CD14-positive monocyte (primary cell): Measurements from ENCODE around the gene PIP5K1C. TPM values are rescaled to one million over a fixed set of nuclear protein-coding genes. Genes with fewer than 3 reads are reported as not detected.
A peak's percentile ranks its signal among the peaks of the same experiment; 100 is the strongest.

Source experiments
- DNase-seq, 3 donors: peaks; one replicate each; pipeline ENCODE4 v3.0.0-alpha.2; 2011 to 2022
- H2AFZ ChIP-seq: 2 replicates; pipeline ENCODE4 v1.6.0; 2012; ENCODE audit warnings: mild to moderate bottlenecking, low read depth, low read length, inconsistent platforms; ENCODE audit not compliant: insufficient read depth, poor library complexity, severe bottlenecking
- H3K27ac ChIP-seq, 2 donors: 1 replicate in 1 of 2; 2 replicates in 1 of 2; pipeline ENCODE4 v1.5.1; 2012 to 2013; ENCODE audit warnings: low read length in 2 of 2, control low read depth in 1 of 2, inconsistent platforms in 1 of 2, low read depth in 1 of 2, mild to moderate bottlenecking in 1 of 2
- H3K27me3 ChIP-seq, 2 donors: one replicate each; pipeline versions ENCODE4 v1.6.0 to v1.6.1; 2011 to 2013; ENCODE audit warnings: low read length in 2 of 2; ENCODE audit not compliant: control insufficient read depth in 2 of 2, insufficient read depth in 2 of 2
- H3K36me3 ChIP-seq, 2 donors: replicated peaks in 1 of 2; 1 replicate in 1 of 2; 2 replicates in 1 of 2; pipeline versions ENCODE4 v1.5.1 to v1.6.1; 2012 to 2013; ENCODE audit warnings: low read length in 2 of 2, control low read depth in 1 of 2, inconsistent platforms in 1 of 2, mild to moderate bottlenecking in 1 of 2; ENCODE audit not compliant: insufficient read depth in 2 of 2, control insufficient read depth in 1 of 2
- H3K4me1 ChIP-seq, 2 donors: 1 replicate in 1 of 2; 2 replicates in 1 of 2; pipeline versions ENCODE4 v1.5.1 to v1.6.1; 2012 to 2013; ENCODE audit warnings: low read length in 2 of 2, control low read depth in 1 of 2, inconsistent platforms in 1 of 2, mild to moderate bottlenecking in 1 of 2, moderate library complexity in 1 of 2; ENCODE audit not compliant: insufficient read depth in 2 of 2, control insufficient read depth in 1 of 2
- H3K4me2 ChIP-seq: replicated peaks from 2 replicates; pipeline ENCODE3; 2012; ENCODE audit warnings: low read length, moderate library complexity, mild to moderate bottlenecking; ENCODE audit not compliant: poor library complexity, severe bottlenecking; ENCODE audit errors: extremely low read depth
- H3K4me3 ChIP-seq, 3 experiments: fragments of 200-600 bp in 1 of 3; sonication (generic) in 1 of 3; replicated peaks in 1 of 3; 1 replicate in 2 of 3; 2 replicates in 1 of 3; pipeline ENCODE4 v1.5.1; 2011 to 2013; ENCODE audit warnings: low read length in 3 of 3, mild to moderate bottlenecking in 3 of 3, control low read depth in 2 of 3, low read depth in 2 of 3, inconsistent platforms in 1 of 3, moderate library complexity in 1 of 3
- H3K79me2 ChIP-seq: 2 replicates; pipeline ENCODE4 v1.6.0; 2012; ENCODE audit warnings: mild to moderate bottlenecking, control low read depth, inconsistent platforms, low read length, moderate library complexity; ENCODE audit not compliant: insufficient read depth
- H3K9ac ChIP-seq: 2 replicates; pipeline ENCODE4 v1.6.0; 2017; ENCODE audit warnings: low read length, mild to moderate bottlenecking; ENCODE audit not compliant: insufficient read depth, poor library complexity, severe bottlenecking
- H3K9me3 ChIP-seq, 2 donors: replicated peaks in 1 of 2; 1 replicate in 1 of 2; 2 replicates in 1 of 2; pipeline versions ENCODE4 v1.5.1 to v1.6.1; 2012 to 2013; ENCODE audit warnings: low read length in 2 of 2, control low read depth in 1 of 2; ENCODE audit not compliant: control insufficient read depth in 1 of 2, insufficient read depth in 1 of 2
- H4K20me1 ChIP-seq: 2 replicates; pipeline ENCODE4 v1.6.0; 2012; ENCODE audit warnings: mild to moderate bottlenecking, low read length, control low read depth, moderate library complexity; ENCODE audit not compliant: insufficient read depth
- H3K27ac Mint-ChIP-seq, 7 donors: one replicate each; pipeline ENCODE4 v1.8.0; 2020; ENCODE audit warnings: mild to moderate bottlenecking in 7 of 7, mixed read lengths in 7 of 7, moderate library complexity in 6 of 7, inconsistent platforms in 2 of 7
- H3K27me3 Mint-ChIP-seq, 3 donors: one replicate each; pipeline ENCODE4 v1.8.0; 2021 to 2022; ENCODE audit warnings: low read depth in 3 of 3, mild to moderate bottlenecking in 3 of 3, mixed read lengths in 3 of 3, moderate library complexity in 3 of 3, inconsistent platforms in 1 of 3
- H3K36me3 Mint-ChIP-seq, 2 donors: one replicate each; pipeline ENCODE4 v1.8.0; 2020; ENCODE audit warnings: mixed read lengths in 2 of 2, inconsistent platforms in 1 of 2, mild to moderate bottlenecking in 1 of 2
- H3K4me1 Mint-ChIP-seq: one replicate; pipeline ENCODE4 v1.8.0; 2020; ENCODE audit warnings: mild to moderate bottlenecking, mixed read lengths
- H3K4me3 Mint-ChIP-seq, 2 donors: one replicate each; pipeline ENCODE4 v1.8.0; 2020; ENCODE audit warnings: mild to moderate bottlenecking in 2 of 2, mixed read lengths in 2 of 2, moderate library complexity in 1 of 2
- H3K9me3 Mint-ChIP-seq, 7 donors: one replicate each; pipeline ENCODE4 v1.8.0; 2020 to 2022; ENCODE audit warnings: mixed read lengths in 7 of 7, mild to moderate bottlenecking in 6 of 7, moderate library complexity in 6 of 7, inconsistent platforms in 2 of 7
- CTCF ChIP-seq: fragments of 200-600 bp; IDR thresholded peaks from one replicate; pipeline ENCODE4 v1.8.0; 2022; ENCODE audit warnings: antibody characterized with exemption, mild to moderate bottlenecking
- WGBS: methylation state at CpG from one replicate; pipeline ENCODE4 v1.1.5; 2013; ENCODE audit warnings: missing lambda C conversion rate; ENCODE audit not compliant: insufficient coverage; 5-methylcytosine and 5-hydroxymethylcytosine counted together
- intact Hi-C, 2 donors: fragments of 100-400 bp; cut with micrococcal nuclease; formaldehyde crosslinking; loops; one replicate each; pipeline versions ENCODE4 v1.15.0 to v1.15.1; 2023
- polyA plus RNA-seq, 3 donors: library from polyadenylated mRNA; depleted of rRNA in 1 of 3; unstranded in 2 of 3; stranded (reverse) in 1 of 3; fragments of 300-500 nt in 2 of 3; fragments of >200 nt in 1 of 3; fragmentation: Illumina TruSeq in 2 of 3; gene quantifications; 1 replicate in 2 of 3; 2 replicates in 1 of 3; pipeline ENCODE4 v1.2.3, GENCODE V29; 2012 to 2021

The PIP5K1C gene
- polyA plus RNA-seq, 3 donors = 6.5 to 19.5 (median 10.1) TPM

- H3K9me3 Mint-ChIP-seq = peaks cover 5 to 18% (median 11%) of the 10 kb centered on the region in 7 donors
- Histone ChIP-seq H3K4me3 (no peak overlapping the region), H3K79me2 (no peaks in the 10 kb centered on the region), H3K27ac (no peak overlapping the region), H3K4me1 (peaks cover 0 to under 1% of the 10 kb centered on the region in 2 donors), H3K4me2 (no peak overlapping the region), H3K27me3 (peaks cover 0 to 4% of the 10 kb centered on the region in 2 donors), H2AFZ (no peak overlapping the region), H3K9ac (no peak overlapping the region), H4K20me1 (no peaks in the 10 kb centered on the region), H3K9me3 (peaks cover 5 to 12% of the 10 kb centered on the region in 2 donors), H3K36me3 (no peaks in the 10 kb centered on the region)
- peaks cover 8 to 17% (median 12%) of the 10 kb centered on the region in 3 donors for H3K27me3 Mint-ChIP-seq
- no peak overlapping the region for H3K4me3 Mint-ChIP-seq
- no peaks in the 10 kb centered on the region for H3K36me3 Mint-ChIP-seq
- no peaks in the 10 kb centered on the region for H3K4me1 Mint-ChIP-seq
- TF ChIP-seq CTCF = no peak
- no peak for DNase-seq
- WGBS = 95% methylated on average over 7 of the region's 8 CpGs
- peak overlapping the region in 1 of 7 donors; percentile 64 for H3K27ac Mint-ChIP-seq
- intact Hi-C loops = no loop called here
Measured at GRCh38 chr19:3590991-3591659, 109.1 kb downstream of the PIP5K1C start.

- H3K27me3 Mint-ChIP-seq = peaks cover 13 to 24% (median 22%) of the 10 kb centered on the region in 3 donors
- no peak overlapping the region for H2AFZ ChIP-seq
- H3K4me3 Mint-ChIP-seq = no peak overlapping the region
- H3K4me3 ChIP-seq = no peak overlapping the region
- intact Hi-C loops = no loop called here
- no peak overlapping the region for H3K27ac Mint-ChIP-seq
- H3K4me1 ChIP-seq = peaks cover 5 to 11% of the 10 kb centered on the region in 2 donors
- no peak overlapping the region for H3K9ac ChIP-seq
- H3K36me3 Mint-ChIP-seq = no peaks in the 10 kb centered on the region
- no peaks in the 10 kb centered on the region for H4K20me1 ChIP-seq
- H3K4me1 Mint-ChIP-seq = no peaks in the 10 kb centered on the region
- H3K79me2 ChIP-seq = no peaks in the 10 kb centered on the region
- H3K9me3 ChIP-seq = peaks cover 5 to 12% of the 10 kb centered on the region in 2 donors
- no peak for TF ChIP-seq CTCF
- H3K9me3 Mint-ChIP-seq = peaks cover 5 to 19% (median 11%) of the 10 kb centered on the region in 7 donors
- WGBS = 98% methylated on average over 20 of the region's 22 CpGs
- peaks cover 5 to 14% of the 10 kb centered on the region in 2 donors for H3K27me3 ChIP-seq
- no peak overlapping the region for H3K4me2 ChIP-seq
- H3K36me3 ChIP-seq = no peaks in the 10 kb centered on the region
- DNase-seq = no peak
- H3K27ac ChIP-seq = no peak overlapping the region
Measured at GRCh38 chr19:3589949-3590348, 110.3 kb downstream of the PIP5K1C start.
